Activated CD4-positive, alpha-beta T cell treated with anti-CD3 and anti-CD28 coated beads for 4 hours (primary cell): Measurements from ENCODE around the gene STX8.
"Not testable (repeated sequence)": the region's sequence is repeated elsewhere in the genome, so short reads cannot be mapped to it uniquely, and the experiment has no call there.

ENCODE experiments used
- DNase-seq, 2 donors: peaks; one replicate each; pipeline ENCODE4 v3.0.0-alpha.2; 2020

STX8 gene, protein sequence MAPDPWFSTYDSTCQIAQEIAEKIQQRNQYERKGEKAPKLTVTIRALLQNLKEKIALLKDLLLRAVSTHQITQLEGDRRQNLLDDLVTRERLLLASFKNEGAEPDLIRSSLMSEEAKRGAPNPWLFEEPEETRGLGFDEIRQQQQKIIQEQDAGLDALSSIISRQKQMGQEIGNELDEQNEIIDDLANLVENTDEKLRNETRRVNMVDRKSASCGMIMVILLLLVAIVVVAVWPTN

DNA sequence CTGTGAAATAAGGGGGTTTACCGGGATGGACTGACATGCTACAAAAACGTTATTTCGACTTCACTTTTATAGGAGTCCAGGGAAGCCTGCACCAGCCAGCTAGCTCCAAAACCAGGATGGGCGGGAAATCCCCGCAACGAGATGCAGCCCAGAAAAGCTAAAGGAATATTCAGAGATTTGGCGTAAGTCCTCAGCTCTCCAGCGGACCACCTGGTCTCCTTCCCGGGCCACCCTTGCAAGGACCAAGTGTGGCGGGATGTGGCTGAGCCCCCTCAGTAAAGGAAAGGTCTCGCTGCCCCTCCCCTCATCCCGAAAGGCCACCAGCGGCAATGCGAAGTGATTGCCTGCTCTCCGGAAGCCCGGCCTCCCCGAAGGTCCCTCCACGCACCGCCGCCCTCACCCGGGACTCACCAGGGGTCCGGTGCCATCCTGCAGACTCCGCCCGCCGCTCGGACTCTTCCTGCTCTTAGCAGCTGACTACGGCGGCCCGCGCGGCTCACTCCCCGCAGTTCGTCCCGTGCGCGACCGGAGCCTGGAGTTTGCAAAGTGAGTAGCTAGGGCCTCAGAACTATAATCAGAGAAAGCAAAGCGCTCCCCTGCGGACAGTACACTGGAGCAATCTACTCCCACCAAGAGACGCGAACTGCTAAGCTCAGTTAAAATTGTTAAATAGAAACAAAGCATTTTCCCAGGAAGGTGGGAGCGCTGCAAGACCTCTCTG, at the start of gene STX8:
Gene STX8, minus strand, starts transcription at position 440 of the 721 bp plus-strand sequence. Its CDS starts 12 bp downstream, at position 428.
- DNase-seq = peak; percentile 68 to 72

DNA sequence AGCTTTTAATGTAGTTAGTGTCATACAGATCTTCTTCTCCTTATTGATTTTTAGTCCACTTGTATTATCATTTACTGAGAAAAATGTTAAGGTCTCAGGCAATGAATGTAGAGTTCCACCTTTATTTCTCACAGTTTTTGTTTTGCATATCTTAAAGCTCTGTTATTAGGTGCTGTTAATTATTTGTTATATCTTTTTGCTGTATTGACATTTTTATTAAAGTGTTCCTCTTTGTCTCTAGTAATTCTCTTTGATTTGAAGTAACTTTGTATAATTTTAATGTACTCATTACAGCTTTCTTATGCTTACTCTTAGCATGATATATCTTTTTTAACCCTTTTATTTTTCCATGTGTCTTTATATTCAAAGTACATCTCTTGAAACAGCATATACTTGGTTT, 47.3 kb upstream of the STX8 start:
- DNase-seq = no peak

DNA sequence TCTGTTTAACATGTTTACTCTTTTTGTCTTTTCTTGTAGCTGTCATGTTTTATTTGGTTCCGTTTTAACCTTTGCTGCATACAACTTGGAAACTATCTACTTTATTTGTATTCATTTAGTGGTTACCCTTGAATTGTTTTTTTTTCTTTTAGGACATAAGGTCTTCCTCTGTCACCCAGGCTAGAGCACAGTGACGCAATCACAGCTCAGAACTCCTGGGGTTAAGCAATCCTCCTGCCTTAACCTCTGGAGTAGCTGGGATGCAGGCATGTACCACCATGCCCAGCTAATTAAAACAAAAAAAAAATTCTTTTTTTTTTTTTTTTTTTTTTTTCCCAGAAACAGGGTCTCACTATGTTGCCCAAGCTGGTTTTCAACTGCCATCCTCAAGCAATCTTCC, 39.9 kb upstream of the STX8 start:
- no peak for DNase-seq

DNA sequence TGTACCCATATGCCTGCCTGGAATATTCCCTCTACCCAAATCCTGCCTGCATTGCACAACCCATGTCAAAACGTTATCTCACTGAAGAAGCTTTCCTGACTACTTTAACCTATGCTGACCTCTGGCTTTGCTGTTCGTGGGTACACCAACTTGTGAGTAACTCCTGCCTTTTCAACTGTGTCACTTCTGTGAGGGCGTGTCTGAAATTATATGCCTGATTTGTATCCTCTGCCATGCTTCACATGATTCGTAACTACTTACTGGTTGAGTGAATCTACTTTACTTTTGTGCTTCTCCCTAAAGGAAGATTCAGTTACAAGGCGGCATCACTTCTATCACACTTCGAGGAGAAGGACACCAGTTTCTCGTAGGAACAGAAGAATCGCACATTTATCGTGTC, 36.4 kb upstream of the STX8 start:
- DNase-seq = no peak

DNA sequence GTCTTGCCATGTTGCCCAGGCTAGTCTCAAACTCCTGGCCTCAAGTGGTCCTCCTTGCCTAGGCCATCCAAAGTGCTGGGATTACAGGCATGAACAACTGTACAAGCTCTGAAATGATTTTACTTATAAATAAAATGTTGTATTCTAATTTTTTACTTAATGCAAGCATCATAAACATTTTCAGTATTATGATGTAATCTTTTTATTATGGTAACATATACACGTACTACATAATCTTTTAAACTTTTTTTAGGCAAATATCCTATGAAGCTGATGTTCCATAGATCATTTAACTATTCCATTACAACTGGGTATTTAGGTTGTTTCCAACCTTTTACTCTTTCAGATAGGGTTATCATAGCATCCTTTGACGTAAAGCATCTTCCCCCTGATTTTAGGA, 35.9 kb upstream of the STX8 start:
- no peak for DNase-seq

DNA sequence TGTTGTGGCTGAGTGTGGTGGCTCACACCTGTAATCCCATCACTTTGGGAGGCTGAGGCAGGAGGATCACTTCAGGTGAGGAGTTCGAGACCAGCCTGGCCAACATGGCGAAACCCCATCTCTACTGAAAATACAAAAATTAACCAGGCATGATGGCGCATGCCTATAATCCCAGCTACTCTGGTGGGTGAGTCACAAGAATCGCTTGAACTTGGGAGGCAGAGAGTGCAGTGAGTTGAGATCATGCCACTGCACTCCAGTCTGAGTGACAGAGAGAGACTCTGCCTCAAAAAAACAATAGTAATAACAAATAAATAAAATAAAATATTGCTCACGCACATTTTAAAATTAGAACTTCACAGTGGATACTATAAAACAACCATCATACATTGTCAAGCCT, 31.4 kb upstream of the STX8 start:
- DNase-seq = not testable (repeated sequence)

DNA sequence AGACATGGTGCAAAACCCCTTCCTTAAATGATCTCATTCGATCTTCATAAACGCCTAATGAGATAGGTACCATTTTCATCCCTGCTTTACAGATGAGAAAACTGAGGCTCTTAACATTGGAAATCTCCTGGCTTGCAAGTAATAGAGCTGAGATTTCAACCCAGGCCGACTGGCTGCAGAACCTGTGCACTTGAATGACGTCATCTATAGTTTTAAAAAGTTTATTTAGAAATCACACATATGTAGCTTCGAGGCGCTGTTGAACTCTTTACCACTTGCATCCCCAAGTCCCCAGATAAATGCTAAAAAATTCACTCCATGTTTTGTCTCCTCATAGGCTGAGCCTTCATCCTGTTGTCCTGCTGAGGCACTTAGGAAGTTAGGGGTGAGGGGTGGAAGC, 30.8 kb upstream of the STX8 start:
- no peak for DNase-seq

DNA sequence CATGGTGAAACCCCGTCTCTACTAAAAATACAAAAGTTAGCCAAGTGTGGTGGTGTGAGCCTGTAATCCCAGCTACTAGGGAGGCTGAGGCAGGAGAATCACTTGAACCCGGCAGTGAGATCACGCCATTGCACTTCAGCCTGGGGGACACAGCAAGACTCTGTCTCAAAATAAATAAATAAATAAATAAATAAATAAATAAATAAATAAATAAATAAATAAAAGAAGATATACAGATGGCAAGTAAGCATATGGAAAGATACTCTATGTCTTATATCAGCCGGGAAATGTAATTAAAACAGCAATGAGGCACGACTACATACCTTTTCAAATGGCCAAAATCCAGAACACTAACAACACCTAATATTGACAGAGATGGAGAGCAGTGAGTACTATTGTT, 29.0 kb upstream of the STX8 start:
- DNase-seq = not testable (repeated sequence)

DNA sequence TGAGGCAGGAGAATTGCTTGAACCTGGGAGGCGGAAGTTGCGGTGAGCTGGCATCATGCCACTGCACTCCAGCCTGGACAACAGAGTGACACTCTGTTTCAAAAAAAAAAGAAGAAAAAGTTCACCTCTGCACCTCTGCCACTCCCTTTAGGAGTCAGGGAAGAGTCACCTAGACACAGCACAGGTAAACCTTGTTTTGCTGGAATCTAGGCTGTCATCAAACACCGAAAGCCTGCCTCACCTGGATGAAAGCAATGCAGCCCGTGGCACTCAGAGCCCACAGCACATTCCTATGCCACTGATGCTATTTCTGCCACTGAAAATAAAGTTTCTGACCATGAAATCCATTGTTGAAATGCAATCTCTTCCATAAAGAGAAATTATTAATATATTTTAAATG, 23.0 kb upstream of the STX8 start:
- DNase-seq = no peak

DNA sequence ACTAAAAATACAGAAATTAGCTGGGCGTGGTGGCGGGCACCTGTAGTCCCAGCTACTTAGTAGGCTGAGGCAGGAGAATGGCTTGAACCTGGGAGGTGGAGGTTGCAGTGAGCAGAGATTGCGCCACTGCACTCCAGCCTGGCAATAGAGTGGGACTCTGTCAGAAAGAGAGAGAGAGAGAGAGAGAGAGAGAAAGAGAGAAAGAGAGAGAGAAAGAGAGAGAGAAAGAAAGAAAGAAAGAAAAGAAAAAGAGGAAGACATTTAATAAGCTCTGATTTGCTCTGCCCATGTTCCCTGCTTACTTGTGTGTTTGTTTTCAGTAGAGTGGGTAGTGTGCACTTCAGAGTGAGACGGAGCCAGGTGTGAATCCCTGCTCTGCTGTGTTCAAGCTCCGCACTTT, 22.0 kb upstream of the STX8 start:
- not testable (repeated sequence) for DNase-seq

DNA sequence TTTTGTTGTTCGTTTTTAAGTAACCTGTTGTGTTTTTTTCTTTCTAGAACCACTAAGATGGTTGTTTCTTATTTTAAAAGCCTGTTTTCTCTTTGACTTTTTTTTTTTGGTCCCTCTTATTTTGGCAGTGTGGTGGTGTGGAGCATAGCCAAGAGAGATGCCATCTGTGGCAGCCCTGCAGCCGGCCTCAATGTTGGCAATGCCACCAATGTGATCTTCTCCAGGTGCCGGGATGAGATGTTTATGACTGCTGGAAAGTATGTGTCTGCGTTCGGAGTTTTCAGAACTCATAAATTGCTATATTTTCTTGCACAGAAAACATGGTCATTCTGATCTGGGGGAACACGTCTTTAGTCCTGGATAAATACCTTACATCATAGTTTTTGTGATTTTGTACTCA, 18.4 kb upstream of the STX8 start:
- no peak for DNase-seq

DNA sequence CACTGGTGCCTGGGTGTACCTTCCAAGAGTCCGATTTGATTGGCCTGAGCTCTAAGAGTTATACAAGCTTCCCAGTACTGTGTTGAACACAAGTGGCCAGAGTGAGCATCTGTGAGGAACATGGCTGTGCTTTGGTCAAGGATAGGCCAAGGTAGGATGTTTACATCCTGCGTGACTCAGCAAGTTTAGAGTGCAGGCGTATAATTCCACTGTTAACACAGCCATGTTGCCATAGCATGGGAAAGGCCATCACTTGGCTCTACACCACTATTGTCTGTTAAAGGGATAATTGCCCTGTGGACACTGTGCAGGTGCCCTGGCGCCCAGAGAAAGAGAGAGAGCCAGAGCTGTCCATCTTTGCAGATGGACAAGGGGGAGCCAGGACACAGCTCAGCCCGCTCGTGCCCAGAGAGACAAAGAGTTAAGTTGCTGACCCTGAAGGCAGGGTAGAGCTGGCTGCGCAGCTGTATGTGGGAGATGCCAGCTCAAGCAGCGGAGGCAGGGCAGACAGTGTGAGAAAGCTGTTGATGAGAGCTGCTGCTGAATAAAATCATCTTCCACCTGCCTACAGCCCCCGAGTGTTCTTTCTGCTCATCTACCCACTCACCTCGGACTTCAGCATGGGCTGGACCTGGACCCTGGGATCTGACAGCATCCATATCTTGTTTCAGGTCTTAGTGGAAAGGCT, 12.5 kb upstream of the STX8 start:
- no peak for DNase-seq

DNA sequence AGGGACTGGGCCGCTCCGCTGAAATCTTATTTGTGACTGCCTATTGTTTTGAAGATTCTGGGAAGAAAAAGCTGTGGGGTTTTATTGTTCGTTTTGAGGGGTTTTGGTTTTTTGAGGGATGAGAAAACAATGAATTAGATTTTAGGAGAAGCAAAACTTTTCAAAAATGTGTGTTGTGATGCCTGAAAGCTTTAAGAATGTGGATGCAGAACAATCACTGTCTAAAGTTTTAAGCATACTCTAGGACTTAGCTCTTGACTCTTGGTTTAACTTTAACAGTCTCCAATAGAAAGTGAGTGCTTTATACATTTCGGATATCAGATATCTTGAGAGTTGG, 1.7 kb upstream of the STX8 start:
- no peak for DNase-seq

DNA sequence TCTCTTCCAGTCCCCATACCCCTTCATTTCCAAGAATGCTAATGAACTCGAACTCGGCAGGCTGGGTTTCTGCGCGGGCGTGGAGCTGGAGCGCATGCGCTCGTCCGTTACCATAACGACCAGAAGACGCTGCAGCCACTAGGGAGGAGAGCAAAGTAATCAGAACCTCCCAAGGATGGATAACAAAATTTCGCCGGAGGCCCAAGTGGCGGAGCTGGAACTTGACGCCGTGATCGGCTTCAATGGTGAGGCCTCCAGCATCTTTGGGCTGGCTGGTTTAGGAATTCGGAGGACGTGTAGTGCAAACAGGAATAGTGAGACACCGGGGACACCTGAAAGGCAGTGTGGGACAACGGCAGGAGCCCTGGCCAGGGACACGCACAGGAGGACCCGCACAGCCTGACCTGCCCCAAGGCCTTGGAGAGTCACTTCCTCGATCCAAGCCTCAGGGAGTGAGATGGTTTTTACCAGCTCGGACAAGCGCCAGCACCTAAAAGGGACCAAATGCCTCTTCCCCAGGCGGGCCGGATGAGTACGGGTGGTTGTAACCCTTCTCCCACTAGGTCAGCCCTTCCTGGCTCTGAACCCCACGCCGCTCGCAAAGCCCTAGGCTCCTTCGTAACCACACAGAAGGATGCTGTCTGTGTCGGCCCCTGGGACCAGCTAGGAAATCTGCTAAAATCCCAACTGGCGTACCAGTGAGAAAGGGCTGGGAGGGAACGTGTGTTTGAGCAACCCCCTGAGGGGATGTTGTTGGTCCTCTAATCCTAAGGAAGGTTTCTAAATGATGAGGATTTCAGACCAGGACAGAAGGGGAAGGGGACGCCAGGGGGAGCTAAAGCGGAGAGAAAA, 1.1 kb upstream of the STX8 start, which contains the start of gene CFAP52:
Gene CFAP52, plus strand, starts transcription at position 122 of the 852 bp plus-strand sequence. Its CDS starts 54 bp downstream, at position 176.
- peak; percentile 75 to 80 for DNase-seq

DNA sequence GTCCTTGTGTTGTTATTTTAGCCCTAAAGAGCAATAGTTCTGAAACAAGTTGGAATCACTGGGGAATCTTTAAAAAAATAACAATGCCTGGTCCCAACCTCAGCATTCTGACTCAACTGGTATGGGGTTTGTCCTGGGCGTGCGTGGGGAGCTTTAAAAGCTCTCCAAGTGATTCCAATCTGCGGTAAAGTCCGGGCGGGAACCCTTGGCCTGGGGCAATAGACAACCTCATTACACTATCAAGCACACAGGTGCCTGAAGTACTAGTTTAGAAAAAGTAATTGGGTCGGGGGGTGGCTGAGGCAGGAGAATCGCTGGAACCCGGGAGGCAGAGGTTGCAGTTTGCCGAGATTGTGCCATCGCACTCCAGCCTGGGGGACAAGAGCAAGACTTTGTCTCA, 4.4 kb downstream of the STX8 start:
- no peak for DNase-seq

DNA sequence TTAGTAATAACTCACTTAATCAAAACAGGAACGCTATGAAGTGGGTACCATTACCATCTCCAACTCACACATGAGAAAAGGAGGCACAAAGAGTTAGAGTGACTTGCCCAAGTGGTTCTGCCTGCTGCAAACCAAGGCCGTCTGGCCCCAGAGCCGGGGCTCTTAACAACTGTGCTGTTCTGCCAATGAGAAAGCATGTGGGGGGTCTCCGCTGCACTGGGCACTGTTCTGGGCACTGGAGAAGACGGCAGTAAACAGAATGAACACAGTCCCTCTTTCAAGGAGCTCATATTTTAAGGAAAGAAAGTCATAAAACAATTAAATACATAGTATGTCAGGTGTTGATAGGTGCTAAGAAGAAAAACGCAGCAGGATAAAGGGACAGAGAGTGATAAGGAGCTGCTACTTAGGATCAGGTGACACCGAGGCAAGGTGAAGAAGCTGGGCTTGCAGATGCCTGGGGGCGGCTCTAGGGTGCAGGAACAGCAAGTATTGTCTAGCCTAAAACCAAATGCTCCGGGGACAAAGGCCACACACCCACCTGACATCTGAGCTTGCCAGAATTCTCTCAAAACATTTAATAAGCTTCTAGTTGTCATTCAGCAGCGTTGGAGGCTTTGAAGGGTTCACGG, 6.5 kb downstream of the STX8 start:
- no peak for DNase-seq

DNA sequence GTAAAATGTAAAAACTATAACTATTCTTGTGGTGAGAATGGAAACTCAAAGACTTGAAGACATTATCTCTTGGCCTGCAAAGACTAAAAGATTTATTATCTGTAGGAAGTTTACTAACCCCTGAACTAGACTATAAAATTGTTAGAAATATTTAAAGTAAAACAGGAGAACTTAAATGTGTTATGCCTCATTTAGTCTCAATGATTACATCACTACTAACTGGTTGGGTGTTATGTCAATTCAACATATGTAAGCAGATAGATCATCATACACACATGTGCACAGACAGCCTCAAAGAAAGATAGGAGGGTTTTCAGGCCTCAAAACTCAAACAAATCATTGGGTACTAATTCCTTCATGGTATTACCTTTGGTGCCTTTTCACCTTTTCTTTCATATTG, 7.6 kb downstream of the STX8 start:
- DNase-seq = no peak

DNA sequence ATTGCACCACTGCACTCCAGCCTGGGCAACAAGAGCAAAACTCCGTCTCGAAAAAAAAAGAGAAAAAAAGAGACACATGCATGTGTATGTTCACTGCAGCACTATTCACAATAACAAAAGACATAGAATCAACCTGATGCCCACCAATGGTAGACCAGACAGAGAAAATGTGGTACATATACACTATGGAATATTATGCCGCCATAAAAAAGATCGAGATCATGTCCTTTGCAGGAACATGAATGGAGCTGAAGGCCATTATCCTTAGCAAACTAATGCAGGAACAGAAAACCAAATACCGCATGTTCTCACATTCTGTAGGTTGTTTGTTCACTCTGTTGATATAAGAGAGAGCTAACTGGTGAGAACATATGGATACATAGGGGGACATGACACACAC, 8.9 kb downstream of the STX8 start:
- not testable (repeated sequence) for DNase-seq

DNA sequence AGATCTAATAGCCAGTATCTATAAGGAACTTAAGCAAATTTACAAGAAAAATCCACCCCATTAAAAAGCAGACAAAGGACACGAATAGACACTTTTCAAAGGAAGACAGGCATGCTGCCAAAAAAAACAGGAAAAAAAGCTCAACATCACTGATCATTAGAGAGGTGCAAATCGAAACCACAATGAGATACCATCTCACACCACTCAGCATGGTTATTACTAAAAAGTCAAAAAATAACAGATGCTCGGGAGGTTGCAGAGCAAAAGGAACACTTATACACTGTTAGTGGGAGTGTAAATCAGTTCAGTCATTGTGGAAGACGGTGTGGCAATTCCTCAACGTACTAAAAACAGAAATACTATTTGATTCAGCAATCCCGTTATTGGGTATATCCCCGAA, 9.6 kb downstream of the STX8 start:
- no peak for DNase-seq

DNA sequence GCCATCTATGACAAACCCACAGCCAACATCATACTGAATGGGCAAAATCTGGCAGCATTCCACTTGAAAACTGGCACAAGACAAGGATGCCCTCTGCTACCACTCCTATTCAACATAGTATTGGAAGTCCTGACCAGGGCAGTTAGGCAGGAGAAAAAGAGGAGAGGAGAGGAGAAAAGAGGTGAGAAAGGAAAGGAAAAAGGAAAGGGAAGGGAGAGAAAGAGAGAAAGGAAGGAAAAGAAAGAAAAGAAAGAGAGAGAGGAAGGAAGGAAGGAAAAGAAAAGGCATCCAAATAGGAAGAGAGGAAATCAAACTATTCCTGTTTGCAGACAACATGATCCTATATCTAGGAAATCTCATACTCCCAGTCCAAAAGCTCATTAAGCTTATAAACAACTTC, 11.5 kb downstream of the STX8 start:
- no peak for DNase-seq

DNA sequence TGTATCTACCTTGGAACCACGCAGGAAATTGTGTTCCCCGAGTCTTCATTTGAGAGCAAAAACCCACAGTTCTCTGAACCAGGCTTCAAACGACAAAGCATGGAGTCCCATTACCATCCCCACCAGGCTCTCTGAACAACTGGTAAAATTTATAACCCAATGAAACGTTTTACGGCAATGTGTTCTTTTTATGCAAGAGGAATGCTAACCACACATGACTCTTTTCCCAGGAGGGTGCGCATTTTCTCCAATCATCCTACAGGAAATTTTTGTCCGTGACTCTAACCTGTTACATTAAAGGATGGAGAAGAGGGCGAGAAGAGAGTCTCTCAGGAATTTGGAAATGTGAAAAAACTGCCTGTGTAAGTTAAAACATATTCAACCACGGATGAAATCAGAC, 17.8 kb downstream of the STX8 start:
- DNase-seq = no peak

DNA sequence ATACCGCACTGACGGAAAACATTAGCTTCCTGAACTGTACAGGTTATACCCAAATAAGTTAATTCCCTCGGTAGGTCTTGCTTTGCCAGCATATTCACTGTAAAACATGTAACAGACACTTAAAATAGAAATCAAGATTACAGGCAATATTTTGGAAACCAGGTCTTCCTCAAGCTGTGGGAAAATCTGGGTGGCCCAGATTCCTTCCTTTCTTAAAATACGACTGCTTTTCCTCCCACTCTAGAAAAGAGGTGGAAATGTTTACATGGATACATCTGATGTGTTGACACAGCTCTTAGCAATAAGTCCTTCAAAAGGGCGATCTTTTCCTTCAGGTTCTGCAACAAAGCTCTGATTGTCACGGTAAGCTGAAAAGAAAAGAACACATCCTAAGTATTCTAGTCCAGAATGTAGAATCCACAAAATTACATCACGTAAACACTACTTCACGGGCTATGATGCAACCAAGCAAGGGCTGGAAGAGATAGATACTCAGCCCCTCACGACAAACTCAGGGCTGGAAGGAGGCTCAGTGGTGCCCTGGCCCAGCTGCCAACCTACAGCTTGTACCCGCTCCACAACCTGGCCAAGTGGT, 18.4 kb downstream of the STX8 start:
- DNase-seq = no peak
